ENCODE results near the gene RPL34.

GRCh38 chr4:108586778-108587177 lies 33.6 kb upstream of the RPL34 start:
- TF ChIP-seq ELF1 (IDR thresholded peaks at IDR 0.05) (no peak), SIN3A (IDR thresholded peaks at IDR 0.05; ENCODE audit: borderline replicate concordance, low read depth, low read length) (no peak), CTCF (IDR thresholded peaks at IDR 0.05) (no peak), FOXM1 (IDR thresholded peaks at IDR 0.05; ENCODE audit: low read depth) (no peak), EZH2phosphoT487 (IDR thresholded peaks at IDR 0.05; ENCODE audit: borderline replicate concordance, low read depth) (no peak), YY1 (IDR thresholded peaks at IDR 0.05; ENCODE audit: low read depth) (no peak), REST (IDR thresholded peaks at IDR 0.05; ENCODE audit: low read depth, low read length) (no peak), EP300 (IDR thresholded peaks at IDR 0.05; ENCODE audit: borderline replicate concordance in 1 of 2, low read depth in 1 of 2, low read length in 1 of 2) (no peak), MAX (IDR thresholded peaks at IDR 0.05; ENCODE audit: low read depth) (no peak), GABPA (IDR thresholded peaks at IDR 0.05; ENCODE audit: low read depth) (no peak), TAF1 (IDR thresholded peaks at IDR 0.05; ENCODE audit: borderline replicate concordance, low read depth, low read length) (no peak), POLR2AphosphoS5 (IDR thresholded peaks at IDR 0.05; ENCODE audit: low read depth, low read length) (no peak)

Data from SK-N-SH (cell line).